HEK293 (cell line): ENCODE results near the gene COL5A3.

ENCODE experiments used
- CTCF ChIA-PET: fragments of 350-600 bp; formaldehyde crosslinking; extraction: SDS; loops from one replicate; lab custom pipeline; 2021; ENCODE audit warnings: antibody characterized with exemption; lab: Yijun Ruan, JAX
- POLR2A ChIA-PET: fragments of 300-600 bp; formaldehyde crosslinking; extraction: SDS; loops from one replicate; lab custom pipeline; 2020; ENCODE audit warnings: antibody characterized with exemption, inconsistent platforms; lab: Yijun Ruan, JAX
- H3K27ac ChIP-seq: fragments of 200-500 bp; sonication (Bioruptor generic); 2 replicates; pipeline ENCODE4 v1.5.1; 2014; ENCODE audit warnings: low read depth, low read length, control low read depth, inconsistent platforms; ENCODE audit errors: extremely low read depth
- H3K36me3 ChIP-seq, 2 experiments: fragments of 200-500 bp in 1 of 2; sonication (Bioruptor generic) in 1 of 2; 1 replicate in 1 of 2; 2 replicates in 1 of 2; pipeline ENCODE4 v1.5.1; 2014 to 2017; ENCODE audit warnings: inconsistent platforms in 2 of 2, low read length in 2 of 2; ENCODE audit not compliant: control insufficient read depth in 2 of 2, insufficient read depth in 1 of 2
- H3K4me1 ChIP-seq: fragments of 200-500 bp; sonication (Bioruptor generic); 2 replicates; pipeline ENCODE4 v1.5.1; 2014; ENCODE audit warnings: mild to moderate bottlenecking, low read length, inconsistent platforms; ENCODE audit not compliant: control insufficient read depth, insufficient read depth
- H3K4me3 ChIP-seq: 2 replicates; pipeline ENCODE4 v1.5.1; 2011; ENCODE audit warnings: low read depth, mild to moderate bottlenecking, control low read depth, low read length, moderate library complexity
- H3K9me3 ChIP-seq: fragments of 200-500 bp; sonication (Bioruptor generic); 2 replicates; pipeline ENCODE4 v1.5.1; 2014; ENCODE audit warnings: low read depth, low read length, inconsistent platforms; ENCODE audit not compliant: control insufficient read depth, insufficient read depth
- FEZF1 ChIP-seq: fragments of 450-650 bp; formaldehyde crosslinking; IDR thresholded peaks from 2 replicates; pipeline ENCODE4 v1.5.1; 2016; ENCODE audit warnings: missing biosample characterization, missing genetic modification characterization
- IKZF3 ChIP-seq: fragments of 450-650 bp; IDR thresholded peaks from 2 replicates; pipeline ENCODE4 v1.5.0; 2018; ENCODE audit warnings: missing biosample characterization, mild to moderate bottlenecking, missing genetic modification characterization, moderate library complexity
- OSR2 ChIP-seq: fragments of 450-650 bp; formaldehyde crosslinking; IDR thresholded peaks from 2 replicates; pipeline ENCODE4 v1.5.1; 2016; ENCODE audit warnings: missing biosample characterization, missing genetic modification characterization
- PRDM6 ChIP-seq: fragments of 450-650 bp; formaldehyde crosslinking; IDR thresholded peaks from 2 replicates; pipeline ENCODE4 v1.5.1; 2017; ENCODE audit warnings: missing biosample characterization, missing genetic modification characterization
- ZNF133 ChIP-seq: fragments of 450-650 bp; formaldehyde crosslinking; IDR thresholded peaks from 2 replicates; pipeline ENCODE4 v1.5.1; 2016; ENCODE audit warnings: missing biosample characterization, missing genetic modification characterization
- ZNF138 ChIP-seq: fragments of 450-650 bp; formaldehyde crosslinking; IDR thresholded peaks from 2 replicates; pipeline ENCODE4 v1.5.1; 2016; ENCODE audit warnings: missing biosample characterization, missing genetic modification characterization, borderline replicate concordance
- ZNF140 ChIP-seq: fragments of 450-650 bp; formaldehyde crosslinking; IDR thresholded peaks from 2 replicates; pipeline ENCODE4 v1.5.1; 2016; ENCODE audit warnings: missing biosample characterization, missing genetic modification characterization
- ZNF184 ChIP-seq: fragments of 450-650 bp; IDR thresholded peaks from 2 replicates; pipeline ENCODE4 v1.5.1; 2018; ENCODE audit warnings: missing biosample characterization, mild to moderate bottlenecking, missing genetic modification characterization
- ZNF202 ChIP-seq: fragments of 450-650 bp; formaldehyde crosslinking; IDR thresholded peaks from 2 replicates; pipeline ENCODE4 v1.5.1; 2016; ENCODE audit warnings: missing biosample characterization, missing genetic modification characterization, borderline replicate concordance
- ZNF221 ChIP-seq: fragments of 450-650 bp; formaldehyde crosslinking; IDR thresholded peaks from 2 replicates; pipeline ENCODE4 v1.5.1; 2017; ENCODE audit warnings: missing biosample characterization, missing genetic modification characterization, borderline replicate concordance
- ZNF239 ChIP-seq: fragments of 450-650 bp; formaldehyde crosslinking; IDR thresholded peaks from 2 replicates; pipeline ENCODE4 v1.5.1; 2016; ENCODE audit warnings: missing biosample characterization, missing genetic modification characterization
- ZNF302 ChIP-seq: fragments of 450-650 bp; formaldehyde crosslinking; IDR thresholded peaks from 2 replicates; pipeline ENCODE4 v1.5.1; 2016; ENCODE audit warnings: missing biosample characterization, missing genetic modification characterization, low read depth
- ZNF341 ChIP-seq: fragments of 450-650 bp; formaldehyde crosslinking; IDR thresholded peaks from 2 replicates; pipeline ENCODE4; 2016; ENCODE audit warnings: low read depth, missing biosample characterization, missing genetic modification characterization
- ZNF37A ChIP-seq: fragments of 450-650 bp; IDR thresholded peaks from 2 replicates; pipeline ENCODE4 v1.5.1; 2018; ENCODE audit warnings: missing biosample characterization, missing genetic modification characterization
- ZNF394 ChIP-seq: fragments of 450-650 bp; formaldehyde crosslinking; IDR thresholded peaks from 2 replicates; pipeline ENCODE4 v1.5.1; 2016; ENCODE audit warnings: missing biosample characterization, missing genetic modification characterization, mild to moderate bottlenecking, moderate library complexity, borderline replicate concordance
- ZNF416 ChIP-seq: fragments of 450-650 bp; formaldehyde crosslinking; IDR thresholded peaks from 2 replicates; pipeline ENCODE4 v1.5.1; 2016; ENCODE audit warnings: missing biosample characterization, missing genetic modification characterization
- ZNF544 ChIP-seq: fragments of 450-650 bp; formaldehyde crosslinking; IDR thresholded peaks from 2 replicates; pipeline ENCODE4 v1.5.0; 2017; ENCODE audit warnings: missing biosample characterization, missing genetic modification characterization
- ZNF555 ChIP-seq: fragments of 450-650 bp; formaldehyde crosslinking; conservative IDR thresholded peaks from 2 replicates; pipeline ENCODE4 v1.5.1; 2017; ENCODE audit warnings: missing biosample characterization, mild to moderate bottlenecking, missing genetic modification characterization, inconsistent platforms
- ZNF561 ChIP-seq: fragments of 450-650 bp; IDR thresholded peaks from 2 replicates; pipeline ENCODE4 v1.5.1; 2018; ENCODE audit warnings: missing biosample characterization, missing genetic modification characterization, borderline replicate concordance
- ZNF600 ChIP-seq: fragments of 450-650 bp; formaldehyde crosslinking; IDR thresholded peaks from 2 replicates; pipeline ENCODE4 v1.5.1; 2016; ENCODE audit warnings: missing biosample characterization, missing genetic modification characterization
- ZNF660 ChIP-seq: fragments of 450-650 bp; IDR thresholded peaks from 2 replicates; pipeline ENCODE4 v1.5.1; 2018; ENCODE audit warnings: missing biosample characterization, mild to moderate bottlenecking, missing genetic modification characterization
- ZNF707 ChIP-seq: fragments of 450-650 bp; formaldehyde crosslinking; IDR thresholded peaks from 2 replicates; pipeline ENCODE4 v1.5.1; 2016; ENCODE audit warnings: missing biosample characterization, missing genetic modification characterization
- ZNF776 ChIP-seq: fragments of 450-650 bp; formaldehyde crosslinking; IDR thresholded peaks from 2 replicates; pipeline ENCODE4 v1.5.0; 2017; ENCODE audit warnings: missing biosample characterization, missing genetic modification characterization, borderline replicate concordance
- ZNF792 ChIP-seq: fragments of 450-650 bp; formaldehyde crosslinking; IDR thresholded peaks from 2 replicates; pipeline ENCODE4 v1.5.1; 2016; ENCODE audit warnings: missing biosample characterization, missing genetic modification characterization
- ZSCAN5A ChIP-seq: fragments of 450-650 bp; formaldehyde crosslinking; IDR thresholded peaks from 2 replicates; pipeline ENCODE4 v1.5.1; 2016; ENCODE audit warnings: missing biosample characterization, missing genetic modification characterization
- ZXDB ChIP-seq: fragments of 450-650 bp; formaldehyde crosslinking; IDR thresholded peaks from 2 replicates; pipeline ENCODE4 v1.5.1; 2016; ENCODE audit warnings: missing biosample characterization, missing genetic modification characterization
- TF ChIP-seq, protein P1 (sequence below): fragments of 450-650 bp; formaldehyde crosslinking; IDR thresholded peaks from 2 replicates; pipeline ENCODE4 v1.5.1; 2016; ENCODE audit warnings: missing biosample characterization, missing genetic modification characterization
- TF ChIP-seq, protein P2 (sequence below): fragments of 450-650 bp; formaldehyde crosslinking; IDR thresholded peaks from 2 replicates; pipeline ENCODE4 v1.5.1; 2017; ENCODE audit warnings: missing biosample characterization, missing genetic modification characterization

COL5A3 gene

DNA sequence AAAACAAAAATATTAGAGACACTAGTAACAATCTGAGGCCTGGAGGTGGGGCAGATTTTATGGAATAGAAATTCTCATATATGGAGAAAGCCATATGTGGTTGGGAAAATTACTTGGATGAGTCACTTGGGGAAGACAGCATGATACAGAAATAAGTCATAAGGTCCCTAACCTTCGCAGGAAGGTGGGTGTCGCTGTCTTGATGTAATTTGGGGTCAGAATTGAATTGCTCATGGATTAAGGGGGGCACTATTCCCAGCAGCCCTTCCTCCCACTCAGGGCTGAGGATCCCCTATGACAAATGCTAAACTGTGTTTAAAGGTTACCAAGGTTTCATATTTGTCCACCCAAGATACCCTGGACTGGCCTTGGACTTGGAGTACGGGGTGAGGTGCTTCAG, 8.0 kb upstream of the COL5A3 start:
- H3K9me3 ChIP-seq = no peaks in the 10 kb centered on the region
- no peak for TF ChIP-seq ZNF221 (tag by site-specific recombination)
- no peak for TF ChIP-seq FEZF1 (tag by site-specific recombination)
- TF ChIP-seq, protein P1, sequence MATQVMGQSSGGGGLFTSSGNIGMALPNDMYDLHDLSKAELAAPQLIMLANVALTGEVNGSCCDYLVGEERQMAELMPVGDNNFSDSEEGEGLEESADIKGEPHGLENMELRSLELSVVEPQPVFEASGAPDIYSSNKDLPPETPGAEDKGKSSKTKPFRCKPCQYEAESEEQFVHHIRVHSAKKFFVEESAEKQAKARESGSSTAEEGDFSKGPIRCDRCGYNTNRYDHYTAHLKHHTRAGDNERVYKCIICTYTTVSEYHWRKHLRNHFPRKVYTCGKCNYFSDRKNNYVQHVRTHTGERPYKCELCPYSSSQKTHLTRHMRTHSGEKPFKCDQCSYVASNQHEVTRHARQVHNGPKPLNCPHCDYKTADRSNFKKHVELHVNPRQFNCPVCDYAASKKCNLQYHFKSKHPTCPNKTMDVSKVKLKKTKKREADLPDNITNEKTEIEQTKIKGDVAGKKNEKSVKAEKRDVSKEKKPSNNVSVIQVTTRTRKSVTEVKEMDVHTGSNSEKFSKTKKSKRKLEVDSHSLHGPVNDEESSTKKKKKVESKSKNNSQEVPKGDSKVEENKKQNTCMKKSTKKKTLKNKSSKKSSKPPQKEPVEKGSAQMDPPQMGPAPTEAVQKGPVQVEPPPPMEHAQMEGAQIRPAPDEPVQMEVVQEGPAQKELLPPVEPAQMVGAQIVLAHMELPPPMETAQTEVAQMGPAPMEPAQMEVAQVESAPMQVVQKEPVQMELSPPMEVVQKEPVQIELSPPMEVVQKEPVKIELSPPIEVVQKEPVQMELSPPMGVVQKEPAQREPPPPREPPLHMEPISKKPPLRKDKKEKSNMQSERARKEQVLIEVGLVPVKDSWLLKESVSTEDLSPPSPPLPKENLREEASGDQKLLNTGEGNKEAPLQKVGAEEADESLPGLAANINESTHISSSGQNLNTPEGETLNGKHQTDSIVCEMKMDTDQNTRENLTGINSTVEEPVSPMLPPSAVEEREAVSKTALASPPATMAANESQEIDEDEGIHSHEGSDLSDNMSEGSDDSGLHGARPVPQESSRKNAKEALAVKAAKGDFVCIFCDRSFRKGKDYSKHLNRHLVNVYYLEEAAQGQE (tag by site-specific recombination) = no peak
- no peak for TF ChIP-seq ZNF140 (tag by site-specific recombination)
- no peak for TF ChIP-seq ZNF341 (tag by site-specific recombination)
- no peak for TF ChIP-seq ZNF133 (tag by site-specific recombination)
- no peak for TF ChIP-seq ZNF416 (tag by site-specific recombination)
- no peak for TF ChIP-seq ZXDB
- TF ChIP-seq ZNF544 (tag by site-specific recombination) = no peak
- TF ChIP-seq ZNF202 (tag by site-specific recombination) = no peak
- TF ChIP-seq ZSCAN5A = no peak
- TF ChIP-seq ZNF600 (tag by site-specific recombination) = no peak
- TF ChIP-seq ZNF37A = no peak
- no peak for TF ChIP-seq ZNF302 (tag by site-specific recombination)
- no peak for TF ChIP-seq OSR2 (tag by site-specific recombination)
- TF ChIP-seq ZNF184 = no peak
- no peak for TF ChIP-seq ZNF707 (tag by site-specific recombination)
- no peak for TF ChIP-seq IKZF3 (tag by site-specific recombination)
- TF ChIP-seq, all 188 proteins: peak for 0
- ChIA-PET POLR2A (no interaction called here), CTCF (interaction anchor here (1.3 to 1.5 kb wide), 2 partner anchors 9 to 88 kb away, joined by 3 to 7 read pairs; no protein-coding TSS in a partner anchor)
- no peak overlapping the region for H3K27ac ChIP-seq
- H3K4me3 ChIP-seq = no peak overlapping the region
- no peaks in the 10 kb centered on the region for H3K4me1 ChIP-seq
- H3K36me3 ChIP-seq = no peaks in the 10 kb centered on the region

DNA sequence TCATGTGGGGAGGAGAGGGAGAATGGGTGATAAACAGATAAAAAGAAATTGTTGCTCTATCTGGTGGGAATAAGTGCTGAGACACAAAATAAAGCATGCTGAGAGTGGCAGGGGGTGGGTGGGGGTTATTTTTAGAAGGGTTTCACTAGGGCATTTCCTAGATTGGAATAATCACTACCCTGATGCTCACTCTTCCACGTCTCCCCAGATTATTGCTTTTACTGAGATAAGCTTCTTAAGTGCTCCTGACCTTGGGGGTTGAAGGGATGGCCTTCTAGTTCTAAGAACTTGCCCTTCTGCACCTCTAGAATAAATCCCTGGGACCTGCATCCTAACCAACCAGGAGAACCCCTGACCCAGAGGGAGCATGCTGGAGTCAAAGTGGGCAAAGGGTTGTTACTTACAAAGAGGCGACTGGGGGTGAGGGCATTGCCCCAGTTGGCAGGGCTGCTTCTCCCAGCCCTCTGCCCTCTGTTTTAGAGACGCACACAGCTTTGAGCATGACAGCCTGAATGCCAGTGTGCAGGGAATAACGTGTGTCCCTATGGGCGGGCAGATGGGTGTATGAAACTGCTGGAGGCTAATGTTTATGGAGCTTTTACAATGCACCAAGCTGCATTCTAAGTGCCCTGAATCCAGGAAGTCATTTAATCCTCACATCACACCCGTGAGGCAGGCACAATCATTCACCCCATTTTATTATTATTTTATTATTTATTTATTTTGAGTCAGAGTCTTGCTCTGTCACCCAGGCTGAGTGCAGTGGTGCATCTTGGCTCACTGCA, 3.7 kb upstream of the COL5A3 start:
- peaks cover 7% of the 10 kb centered on the region; the same call in 1 of the 2 replicates for H3K4me1 ChIP-seq
- no peaks in the 10 kb centered on the region for H3K36me3 ChIP-seq
- CTCF ChIA-PET = interaction anchor here (0.7 to 1.2 kb wide), 3 partner anchors 14 to 82 kb away, joined by 4 to 5 read pairs (median 4); no protein-coding TSS in a partner anchor
- H3K9me3 ChIP-seq = no peaks in the 10 kb centered on the region
- H3K27ac ChIP-seq = no peak overlapping the region
- H3K4me3 ChIP-seq = no peak overlapping the region
- POLR2A ChIA-PET = no interaction called here
- TF ChIP-seq PRDM6 (tag by site-specific recombination) (no peak), ZNF394 (tag by site-specific recombination) (no peak), ZNF239 (tag by site-specific recombination) (no peak), ZNF660 (tag by site-specific recombination) (no peak), ZNF555 (tag by site-specific recombination) (no peak), OSR2 (tag by site-specific recombination) (no peak), ZXDB (no peak), ZNF792 (tag by site-specific recombination) (no peak), ZNF776 (no peak), ZNF138 (no peak), ZNF561 (tag by site-specific recombination) (no peak)
- TF ChIP-seq, protein P2, sequence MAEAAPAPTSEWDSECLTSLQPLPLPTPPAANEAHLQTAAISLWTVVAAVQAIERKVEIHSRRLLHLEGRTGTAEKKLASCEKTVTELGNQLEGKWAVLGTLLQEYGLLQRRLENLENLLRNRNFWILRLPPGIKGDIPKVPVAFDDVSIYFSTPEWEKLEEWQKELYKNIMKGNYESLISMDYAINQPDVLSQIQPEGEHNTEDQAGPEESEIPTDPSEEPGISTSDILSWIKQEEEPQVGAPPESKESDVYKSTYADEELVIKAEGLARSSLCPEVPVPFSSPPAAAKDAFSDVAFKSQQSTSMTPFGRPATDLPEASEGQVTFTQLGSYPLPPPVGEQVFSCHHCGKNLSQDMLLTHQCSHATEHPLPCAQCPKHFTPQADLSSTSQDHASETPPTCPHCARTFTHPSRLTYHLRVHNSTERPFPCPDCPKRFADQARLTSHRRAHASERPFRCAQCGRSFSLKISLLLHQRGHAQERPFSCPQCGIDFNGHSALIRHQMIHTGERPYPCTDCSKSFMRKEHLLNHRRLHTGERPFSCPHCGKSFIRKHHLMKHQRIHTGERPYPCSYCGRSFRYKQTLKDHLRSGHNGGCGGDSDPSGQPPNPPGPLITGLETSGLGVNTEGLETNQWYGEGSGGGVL (tag by site-specific recombination) = no peak
